HG03103 (cell line): ENCODE data around the gene P3H1.

ENCODE experiments used
- ATAC-seq: cut with Tn5 transposase; IDR thresholded peaks from one replicate; pipeline ENCODE4 v1.9.1; 2021; ENCODE audit warnings: low read depth; ENCODE audit not compliant: unreplicated experiment

P3H1 gene

DNA sequence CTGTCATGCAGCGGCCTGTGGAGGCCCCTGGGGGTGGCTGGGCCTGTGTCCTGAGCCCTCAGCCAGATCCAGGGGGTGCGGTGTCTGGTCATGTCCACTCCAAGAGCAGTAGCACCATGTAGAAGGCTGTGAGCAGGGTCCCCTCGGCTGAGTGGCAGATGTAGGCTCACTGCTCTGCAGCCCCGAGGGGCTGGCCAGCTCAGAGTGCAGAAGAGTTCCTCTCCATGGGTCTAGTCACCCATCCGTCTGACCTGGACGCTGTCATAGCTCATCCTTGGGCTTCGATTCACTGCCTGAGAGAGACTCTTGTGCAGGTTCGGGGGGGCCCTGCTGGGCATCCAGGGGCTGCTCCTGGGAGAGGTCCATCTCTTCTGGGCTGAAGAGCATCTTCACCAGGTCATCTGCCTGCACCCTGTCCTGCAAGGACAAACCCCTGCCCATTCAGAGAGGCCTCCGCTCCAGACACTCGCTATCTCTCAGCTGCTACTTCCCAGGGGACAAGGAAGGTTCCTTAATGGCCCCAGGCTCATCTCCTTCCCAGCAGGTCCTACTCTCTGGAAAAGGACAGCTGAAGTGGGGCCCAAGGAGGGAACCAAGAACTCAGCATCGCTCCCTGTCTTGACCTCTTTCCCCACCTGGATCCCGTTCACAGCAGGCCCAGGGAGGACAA is 20.3 kb downstream of the P3H1 start:
- no peak for ATAC-seq

DNA sequence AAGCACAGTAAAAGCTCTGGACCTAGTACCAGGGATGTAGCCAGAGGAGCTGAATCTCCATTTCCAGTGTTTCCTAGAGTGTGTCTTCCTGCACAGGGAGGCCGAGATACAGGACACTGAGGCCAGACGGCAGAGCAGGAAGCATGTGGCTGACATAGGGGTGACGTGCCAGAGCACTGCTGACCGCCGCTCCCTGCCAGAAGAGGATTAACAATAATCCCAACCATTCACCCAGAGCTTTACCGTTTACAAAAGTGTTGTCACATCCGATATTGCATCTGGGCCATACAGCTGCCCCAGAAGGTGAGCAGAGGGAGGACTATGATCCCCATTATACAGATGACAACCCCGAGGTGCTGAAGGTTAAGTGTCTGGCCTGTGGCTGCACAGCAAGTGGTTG is 21.0 kb downstream of the P3H1 start:
- no peak for ATAC-seq

DNA sequence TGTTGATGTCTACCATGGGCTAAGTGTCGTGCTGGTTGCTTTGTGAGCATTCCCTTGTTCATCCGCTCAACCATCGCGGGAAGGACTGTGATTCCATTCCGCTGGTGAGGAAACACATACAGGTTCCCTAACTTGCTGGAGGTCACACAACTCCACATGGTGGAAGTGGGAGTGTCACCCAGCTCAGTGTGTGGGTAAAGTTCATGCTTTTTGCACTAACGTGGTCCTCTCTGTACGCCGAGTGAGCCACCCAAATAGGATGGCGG is 22.7 kb downstream of the P3H1 start:
- ATAC-seq = no peak

DNA sequence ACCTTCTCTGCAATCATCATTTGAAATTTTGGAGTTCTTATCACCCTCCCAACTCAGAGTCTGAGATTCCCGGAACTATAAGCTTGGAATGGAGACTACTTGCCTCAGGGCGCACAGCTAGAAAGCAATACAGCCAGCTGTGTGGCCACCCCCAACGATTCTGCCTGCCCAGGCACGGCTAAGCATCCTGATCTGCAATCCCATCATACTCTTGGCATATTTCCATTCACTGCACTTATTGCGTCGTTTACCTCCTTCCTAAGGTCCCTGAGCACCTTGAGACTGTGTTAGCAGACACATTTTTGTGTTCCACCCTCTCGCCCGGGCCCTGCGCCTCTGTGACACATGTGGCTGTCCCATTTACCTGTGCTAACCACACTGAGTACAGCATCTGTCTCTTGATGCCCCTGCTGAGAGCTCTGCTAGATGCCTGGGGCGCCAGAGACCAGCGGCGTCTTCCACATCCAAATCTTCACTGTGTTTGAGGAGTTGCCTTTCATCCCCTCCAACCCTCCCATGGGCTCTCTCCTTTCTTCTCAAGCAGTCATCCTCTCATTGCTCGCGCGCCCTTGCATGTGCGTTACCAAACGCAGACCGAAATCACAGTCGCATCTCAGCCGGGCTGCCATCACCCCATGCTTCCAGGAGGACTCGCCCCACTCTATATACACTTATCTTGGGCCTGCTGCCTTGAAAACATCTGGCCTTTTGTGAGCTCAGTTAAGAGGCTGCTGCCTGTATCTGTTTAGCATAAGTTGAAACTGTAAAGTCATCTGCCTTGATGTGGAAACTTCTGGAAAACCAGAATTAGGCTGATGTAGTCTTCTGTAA is 23.3 kb downstream of the P3H1 start:
- no peak for ATAC-seq

DNA sequence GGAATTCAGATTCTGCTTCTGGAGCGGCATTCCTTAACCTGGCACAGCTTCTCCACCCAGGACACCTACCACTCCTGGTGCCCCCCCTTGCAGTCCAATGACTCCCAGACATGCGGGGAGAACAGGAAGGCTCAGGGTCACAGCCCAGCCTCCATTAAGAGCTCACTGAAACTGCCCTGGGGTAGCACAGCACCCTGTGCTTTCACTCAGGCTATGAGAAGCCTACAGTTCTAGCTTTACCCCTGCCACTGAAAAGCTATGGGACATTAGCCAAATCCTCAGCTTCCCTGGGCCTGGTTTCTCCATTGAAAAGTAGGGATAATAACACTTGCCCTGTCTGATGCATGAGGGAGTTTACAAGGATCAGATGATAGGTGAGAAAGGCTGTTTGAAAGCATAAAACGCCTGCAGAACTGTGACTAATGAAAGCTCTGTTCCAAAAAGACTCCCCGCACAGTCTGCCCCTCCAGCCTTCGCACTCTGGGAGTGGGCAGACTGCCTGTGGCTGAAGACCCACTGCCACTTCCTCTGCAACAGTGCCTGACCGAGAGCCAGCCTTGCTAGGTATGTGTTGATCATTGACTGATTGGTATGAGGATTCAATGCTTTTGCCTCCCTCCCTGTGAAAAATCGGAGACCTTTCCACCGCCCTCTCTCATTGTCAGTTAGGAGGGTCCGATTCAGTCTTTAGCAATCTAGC is 24.1 kb downstream of the P3H1 start:
- ATAC-seq = no peak

DNA sequence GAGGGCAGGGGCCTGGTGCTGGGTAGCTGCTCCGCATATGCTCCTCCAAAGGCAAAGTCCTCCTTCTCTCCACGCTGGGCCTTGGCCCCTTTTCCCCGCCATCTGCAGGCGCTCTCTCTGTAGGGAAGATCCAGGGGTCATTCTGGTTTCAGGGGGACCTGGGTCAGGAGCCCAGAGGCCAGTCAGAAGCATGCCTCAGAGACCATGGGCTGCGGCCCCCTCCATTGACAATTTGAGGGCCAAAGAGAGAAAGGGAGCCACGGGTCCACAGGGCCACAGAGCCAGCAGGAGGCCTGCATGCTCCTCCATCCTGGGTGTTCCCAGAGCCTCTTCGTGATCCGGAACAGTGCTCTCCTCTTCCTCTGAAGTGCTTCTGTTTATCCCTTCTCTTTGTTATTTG is 24.7 kb downstream of the P3H1 start:
- no peak for ATAC-seq

DNA sequence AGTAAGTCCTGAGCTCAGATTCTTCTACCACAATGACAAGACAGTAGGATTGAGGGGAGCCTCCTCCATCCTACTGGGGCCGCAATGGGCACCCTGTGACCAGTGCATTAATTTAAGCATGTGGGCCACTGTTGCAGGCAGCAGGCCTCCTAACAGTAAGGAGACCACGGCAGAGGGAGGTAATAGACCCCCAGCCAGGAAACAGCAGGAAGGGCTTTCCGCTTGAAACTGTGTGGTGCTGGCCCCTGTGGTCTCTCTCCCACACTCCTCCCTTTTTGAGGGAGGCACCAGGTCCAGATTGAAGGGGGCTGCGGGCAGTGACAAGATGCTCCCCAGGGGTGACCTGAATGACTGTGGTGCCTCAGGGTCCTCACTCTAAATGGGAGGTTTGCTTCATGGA is 25.1 kb downstream of the P3H1 start:
- ATAC-seq = no peak

DNA sequence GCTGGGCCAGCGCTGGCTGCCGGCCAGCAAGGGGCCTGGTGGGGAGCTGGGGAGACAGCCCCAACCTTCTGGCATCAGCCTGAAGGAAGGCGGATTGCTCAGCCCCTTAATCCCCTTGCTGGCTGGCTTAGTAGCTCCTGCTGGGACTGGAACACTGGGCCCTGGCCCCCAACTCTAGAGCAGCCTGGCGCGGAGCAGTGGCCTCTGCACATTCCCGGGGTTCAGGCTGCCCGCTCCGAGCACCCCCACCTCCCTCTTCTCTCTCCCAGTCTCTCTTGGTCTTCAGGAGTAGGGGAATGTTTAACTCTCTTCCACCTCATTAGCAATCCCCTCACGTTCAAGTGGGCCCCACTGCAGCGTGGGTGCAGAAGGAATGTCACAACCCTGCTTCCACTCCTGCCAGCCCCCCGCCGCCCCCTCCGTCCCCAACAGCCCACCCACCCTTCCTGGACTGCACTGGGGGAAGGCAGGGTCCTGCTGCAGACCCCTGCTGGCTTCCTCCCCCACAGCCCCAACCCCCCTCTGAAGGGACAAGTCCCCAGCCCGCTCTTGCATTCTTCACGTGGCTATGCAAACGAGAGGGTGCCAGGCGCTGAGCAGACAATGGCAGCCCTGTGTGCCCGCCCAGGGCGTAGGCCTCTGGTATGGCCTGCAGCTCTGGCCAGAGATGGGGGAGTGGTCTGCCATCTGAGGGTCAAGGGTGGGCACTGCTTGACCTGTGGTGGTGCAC is 25.8 kb downstream of the P3H1 start:
- ATAC-seq = no peak

DNA sequence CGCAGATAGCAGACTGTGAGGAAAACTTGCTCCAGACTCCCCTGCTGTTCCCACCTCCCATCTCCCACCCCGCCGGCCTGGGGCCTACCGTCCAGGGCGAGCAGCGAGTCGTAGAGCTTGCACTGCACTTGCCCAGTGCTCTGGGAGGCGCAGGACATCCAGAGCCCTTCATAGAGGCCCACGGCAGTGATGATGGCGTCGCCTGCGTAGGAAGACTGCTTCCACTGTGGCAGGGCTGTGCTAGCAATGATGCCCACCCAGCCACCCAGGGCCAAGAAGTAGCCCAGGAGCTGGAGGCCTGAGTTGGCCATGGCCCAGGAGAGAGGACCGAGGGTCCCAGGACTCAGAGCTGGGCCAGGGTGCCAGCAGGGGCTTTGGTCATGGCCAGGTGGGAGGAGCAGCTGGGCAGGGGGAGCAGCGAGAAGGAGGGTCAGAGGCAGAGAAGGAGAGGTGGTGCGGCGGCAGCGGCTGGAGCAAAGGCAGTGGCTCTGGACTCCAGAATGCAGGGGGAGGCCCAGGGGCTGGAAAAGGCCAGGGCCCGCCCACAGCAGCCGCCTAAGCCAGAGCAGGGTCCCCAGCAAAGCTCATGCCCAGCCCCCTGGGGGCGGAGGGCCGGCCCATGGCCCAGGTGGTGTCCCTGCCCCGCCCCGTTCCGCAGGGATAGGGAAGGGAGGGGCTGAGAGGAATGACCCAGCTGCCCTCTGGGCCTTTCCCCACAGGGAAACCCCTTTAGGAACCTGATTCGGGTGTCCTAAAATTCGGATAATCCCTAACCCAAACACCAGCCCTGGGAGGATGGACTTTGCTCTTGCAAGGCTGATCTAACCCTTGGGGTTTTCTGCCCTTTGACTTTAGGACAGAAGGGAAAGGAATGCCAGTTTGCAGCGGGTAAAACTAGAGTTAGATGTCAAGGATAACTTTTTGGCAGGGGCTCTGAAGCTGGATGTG is 26.8 kb downstream of the P3H1 start, which contains the start of gene CLDN19:
TSS of gene CLDN19 (minus strand) at position 484 of the 948 bp plus-strand sequence. CDS start at position 311, 173 bp downstream.
- no peak for ATAC-seq

DNA sequence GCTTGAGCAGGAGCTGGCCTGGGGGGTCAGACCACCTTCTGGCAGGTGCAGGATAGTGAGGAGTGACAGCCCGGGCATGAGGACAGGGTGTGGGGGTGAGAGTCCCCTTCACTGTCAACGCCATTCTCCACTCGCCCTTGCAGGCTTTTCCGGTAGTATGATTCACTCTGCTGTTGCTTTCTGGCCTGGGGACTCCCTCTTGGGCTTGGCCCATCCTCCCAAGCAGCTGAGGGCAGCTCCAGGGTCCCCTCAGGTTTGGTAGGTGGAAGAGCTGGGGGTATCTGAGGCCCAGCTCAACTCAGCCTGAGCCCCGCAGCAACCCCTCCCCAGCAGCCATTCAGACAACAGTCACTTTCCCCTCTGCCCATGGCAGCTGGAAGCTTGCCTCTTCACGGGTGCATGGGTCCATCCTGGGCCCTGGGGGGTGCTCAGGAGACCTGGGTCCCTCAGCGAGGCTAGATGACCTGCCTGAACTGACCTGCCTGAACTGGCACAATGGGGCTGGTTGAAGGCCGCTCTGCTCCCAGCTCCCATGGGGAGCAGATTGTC is 28.1 kb downstream of the P3H1 start:
- no peak for ATAC-seq

DNA sequence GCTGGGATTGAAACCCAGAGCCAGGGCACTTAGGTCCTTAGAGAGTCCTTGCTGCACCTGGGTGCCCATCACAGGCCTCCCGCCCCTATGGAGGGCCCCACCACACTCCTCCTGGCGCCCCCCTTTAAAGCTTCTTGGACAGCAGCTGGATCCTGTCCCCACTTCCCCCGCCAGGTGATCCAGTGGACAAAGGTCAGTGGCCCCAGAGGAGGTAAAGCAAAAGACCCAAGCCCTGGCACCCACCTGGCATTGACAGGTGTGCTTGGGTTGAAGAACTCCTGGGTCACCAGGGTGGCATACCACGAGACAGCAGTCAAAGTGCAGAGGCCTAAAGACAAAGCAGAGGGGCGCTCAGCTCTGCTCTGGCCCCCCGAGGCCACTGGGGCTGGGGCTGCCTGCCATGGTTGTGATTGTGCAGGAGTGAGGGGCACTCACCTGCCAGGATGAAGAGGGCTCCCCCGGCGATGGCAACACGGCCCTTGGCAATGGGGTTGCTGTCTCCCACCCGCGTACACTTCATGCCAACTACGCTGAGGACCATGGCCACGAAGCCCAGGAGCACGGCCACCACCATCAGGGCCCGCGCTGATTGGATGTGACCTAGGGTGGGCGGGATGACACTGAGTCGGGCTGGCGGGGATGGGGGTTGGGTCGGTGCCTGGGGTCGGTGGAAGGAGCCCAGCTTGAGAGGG is 28.7 kb downstream of the P3H1 start:
- no peak for ATAC-seq

DNA sequence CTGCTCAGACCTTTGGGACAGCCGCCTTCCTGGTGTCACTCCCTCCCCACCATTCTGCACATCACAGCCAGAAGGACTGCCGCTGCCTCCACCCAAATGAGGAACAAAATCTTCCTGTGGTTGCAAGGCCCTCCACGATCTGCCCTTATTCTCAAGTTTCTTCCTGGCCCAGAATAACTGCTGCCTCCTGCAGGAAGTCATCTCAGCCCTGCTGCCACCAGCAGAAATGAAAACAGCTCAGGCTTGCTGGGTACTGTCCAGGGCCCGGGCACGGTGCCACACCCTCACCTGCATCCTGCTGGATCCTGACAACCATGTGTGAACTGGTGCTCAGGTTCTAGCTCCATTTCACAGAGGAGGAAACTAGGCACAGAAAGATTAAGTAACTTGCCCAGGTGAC is 29.6 kb downstream of the P3H1 start:
- no peak for ATAC-seq

DNA sequence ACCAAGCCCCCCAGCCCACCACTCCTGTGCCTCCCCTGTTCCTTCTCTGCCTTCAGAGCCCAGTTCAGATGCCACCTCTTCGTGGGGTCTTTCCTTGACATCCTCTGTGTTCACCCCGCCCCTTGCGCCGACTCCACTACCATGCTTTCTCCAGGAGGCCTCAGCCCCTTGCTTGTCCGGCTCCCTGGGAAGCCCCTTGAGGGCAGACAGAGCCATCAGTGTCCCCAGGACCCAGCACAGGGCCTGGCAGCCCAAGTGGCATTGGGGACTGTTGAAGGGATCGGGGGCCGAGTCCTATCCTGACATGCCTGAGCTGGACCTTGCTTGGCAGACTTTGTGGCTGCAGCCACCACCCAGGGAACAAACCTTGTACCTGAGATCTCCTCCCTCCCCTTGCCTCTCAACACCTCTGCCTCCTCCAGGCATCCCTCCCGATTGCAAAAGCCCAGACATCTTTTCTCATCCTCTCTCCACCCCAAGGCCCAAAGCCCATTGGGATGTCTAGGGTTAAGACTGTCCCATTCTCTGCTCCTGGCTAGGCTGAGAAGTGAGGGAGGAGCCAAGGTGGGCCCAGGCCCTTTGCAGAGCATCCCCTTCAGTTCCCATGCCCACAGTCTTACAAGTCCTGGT is 30.1 kb downstream of the P3H1 start:
- ATAC-seq = no peak

DNA sequence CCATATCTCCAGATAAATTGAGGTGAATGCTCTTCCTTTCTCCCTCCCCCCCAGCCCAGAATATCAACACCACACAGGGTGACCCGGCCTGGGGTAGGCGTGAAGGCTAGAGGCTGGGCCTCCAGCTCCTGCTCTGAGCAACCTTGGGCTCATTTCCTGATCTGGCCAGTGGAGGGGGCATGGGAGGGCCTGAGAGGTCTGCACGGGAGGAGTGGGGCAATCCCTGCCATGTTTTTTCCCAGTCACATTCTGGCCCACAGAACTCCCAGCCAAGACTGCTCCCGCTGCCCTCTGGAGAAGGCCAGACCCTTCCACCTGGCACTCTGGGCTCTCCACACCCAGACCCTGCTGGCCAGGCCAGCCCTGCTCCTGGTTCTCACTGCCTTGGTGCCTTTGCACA is 30.7 kb downstream of the P3H1 start:
- no peak for ATAC-seq

DNA sequence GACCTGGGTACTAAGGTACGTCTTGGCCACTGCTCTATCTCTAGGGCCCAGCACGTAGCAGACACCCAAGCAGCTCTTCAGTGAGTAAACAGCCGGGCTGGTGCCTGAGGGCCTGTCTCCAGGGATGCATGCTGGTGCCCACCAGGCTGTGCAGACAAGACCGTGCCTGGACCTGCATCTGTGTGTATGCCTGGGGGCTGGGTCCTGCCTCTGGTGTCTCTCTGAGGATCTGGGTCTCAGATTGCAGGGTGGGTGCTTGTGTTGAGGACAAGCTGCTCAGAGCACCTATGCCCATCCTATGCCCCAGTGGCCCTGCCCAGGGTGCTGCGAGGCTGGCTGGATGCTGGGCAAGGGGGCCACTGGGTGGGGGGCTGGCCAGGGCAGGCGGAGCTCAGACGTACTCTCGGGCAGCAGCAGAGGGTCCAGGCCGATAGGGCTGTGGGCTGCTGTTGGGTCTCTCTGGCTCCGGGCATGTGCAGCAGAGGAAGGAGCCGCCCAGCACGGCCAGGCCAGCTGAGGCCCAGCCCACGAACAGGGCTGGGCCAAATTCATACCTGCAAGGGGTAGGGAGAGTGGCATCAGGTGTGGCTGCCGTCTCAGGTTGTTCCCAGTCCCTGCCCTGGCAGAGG is 31.2 kb downstream of the P3H1 start:
- ATAC-seq = no peak

DNA sequence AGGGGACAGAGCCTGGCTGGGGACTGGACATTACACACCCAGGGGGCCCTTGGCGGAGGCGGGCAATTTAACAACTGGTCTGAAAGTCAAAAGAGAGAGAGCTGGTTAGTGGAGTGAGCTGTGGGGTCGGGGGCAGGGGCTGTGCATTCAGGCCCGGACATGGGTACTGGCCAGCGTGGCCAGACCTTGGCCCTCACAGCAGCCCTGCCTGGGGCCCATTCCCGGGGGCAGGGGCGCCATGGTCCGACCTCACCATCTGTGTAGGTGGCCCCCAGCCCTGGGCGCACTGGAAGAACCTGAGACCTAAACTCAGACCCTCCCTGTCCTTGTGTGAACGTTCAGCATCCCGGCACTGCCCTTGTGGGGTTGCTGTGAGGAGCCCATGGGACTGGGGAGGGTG is 31.8 kb downstream of the P3H1 start:
- no peak for ATAC-seq

DNA sequence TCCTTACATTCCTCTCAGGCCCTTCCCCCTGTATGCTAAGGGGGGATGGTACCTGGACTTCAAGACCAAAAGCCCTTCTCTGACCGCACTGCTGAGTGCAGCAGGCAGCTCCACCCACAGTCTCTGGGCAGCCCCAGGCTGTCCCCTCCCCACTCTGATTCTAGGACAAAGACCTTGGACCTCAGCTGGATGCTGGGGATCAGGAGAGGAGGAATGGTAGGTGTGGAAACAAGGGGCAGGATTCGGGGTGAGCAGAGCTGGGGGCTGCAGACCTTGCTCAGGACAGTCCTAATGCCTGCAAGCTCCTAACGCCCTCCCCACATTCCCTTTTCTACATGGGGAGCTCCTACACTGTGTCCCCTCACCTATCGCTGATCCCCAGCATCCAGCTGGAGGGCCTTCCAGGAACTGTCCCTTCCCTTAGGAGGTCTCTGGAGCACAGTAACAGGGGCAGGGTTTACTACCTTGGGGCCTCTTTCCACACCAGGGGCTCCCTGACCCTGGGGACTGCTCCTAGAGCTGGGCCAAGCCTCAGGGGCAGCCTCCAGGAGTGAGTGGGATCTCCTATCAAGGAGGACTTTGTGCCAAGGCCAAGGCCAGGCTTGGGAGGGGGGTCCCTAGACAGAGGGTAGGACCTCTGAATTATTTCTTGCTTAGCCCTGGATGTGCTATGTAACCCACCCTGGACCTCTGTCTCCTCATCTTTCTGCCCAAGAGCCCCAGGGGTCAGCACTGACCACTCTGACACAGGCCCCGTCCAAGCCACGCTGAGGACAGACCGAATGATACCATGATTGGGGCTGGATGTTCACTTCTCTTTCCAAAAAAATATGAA is 32.4 kb downstream of the P3H1 start:
- ATAC-seq = no peak
